NCI-H1417 treated with DMSO at 0.1 percent for 48 hours (cell line): ENCODE measurements around the gene RALGPS1.
"Not testable (repeated sequence)": the region's sequence is repeated elsewhere in the genome, so short reads cannot be mapped to it uniquely, and the experiment has no call there.

Experiments
- DNase-seq: peaks from one replicate; lab custom pipeline; 2025; lab: John Stamatoyannopoulos, UW

RALGPS1 gene

DNA sequence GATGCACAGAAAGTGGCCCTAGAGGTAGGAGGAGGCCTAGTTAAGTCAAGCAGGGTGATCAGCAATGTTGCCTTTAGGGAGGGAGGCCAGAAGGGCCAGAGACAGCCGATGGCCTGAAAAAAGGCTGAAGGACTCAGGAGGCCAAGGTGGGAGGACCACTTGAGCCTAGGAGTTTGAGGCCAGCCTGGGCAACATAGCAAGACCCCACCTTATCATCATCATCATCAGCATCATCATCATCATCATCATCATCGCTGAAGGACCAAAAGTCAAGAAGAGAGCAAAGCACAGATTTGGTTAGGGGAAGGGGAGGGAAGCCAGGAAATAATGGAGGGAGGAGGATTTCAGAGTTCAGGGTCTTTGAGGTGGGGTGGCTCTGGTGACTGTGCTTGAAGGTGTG lies 74.3 kb downstream of the RALGPS1 start:
- DNase-seq: no peak

DNA sequence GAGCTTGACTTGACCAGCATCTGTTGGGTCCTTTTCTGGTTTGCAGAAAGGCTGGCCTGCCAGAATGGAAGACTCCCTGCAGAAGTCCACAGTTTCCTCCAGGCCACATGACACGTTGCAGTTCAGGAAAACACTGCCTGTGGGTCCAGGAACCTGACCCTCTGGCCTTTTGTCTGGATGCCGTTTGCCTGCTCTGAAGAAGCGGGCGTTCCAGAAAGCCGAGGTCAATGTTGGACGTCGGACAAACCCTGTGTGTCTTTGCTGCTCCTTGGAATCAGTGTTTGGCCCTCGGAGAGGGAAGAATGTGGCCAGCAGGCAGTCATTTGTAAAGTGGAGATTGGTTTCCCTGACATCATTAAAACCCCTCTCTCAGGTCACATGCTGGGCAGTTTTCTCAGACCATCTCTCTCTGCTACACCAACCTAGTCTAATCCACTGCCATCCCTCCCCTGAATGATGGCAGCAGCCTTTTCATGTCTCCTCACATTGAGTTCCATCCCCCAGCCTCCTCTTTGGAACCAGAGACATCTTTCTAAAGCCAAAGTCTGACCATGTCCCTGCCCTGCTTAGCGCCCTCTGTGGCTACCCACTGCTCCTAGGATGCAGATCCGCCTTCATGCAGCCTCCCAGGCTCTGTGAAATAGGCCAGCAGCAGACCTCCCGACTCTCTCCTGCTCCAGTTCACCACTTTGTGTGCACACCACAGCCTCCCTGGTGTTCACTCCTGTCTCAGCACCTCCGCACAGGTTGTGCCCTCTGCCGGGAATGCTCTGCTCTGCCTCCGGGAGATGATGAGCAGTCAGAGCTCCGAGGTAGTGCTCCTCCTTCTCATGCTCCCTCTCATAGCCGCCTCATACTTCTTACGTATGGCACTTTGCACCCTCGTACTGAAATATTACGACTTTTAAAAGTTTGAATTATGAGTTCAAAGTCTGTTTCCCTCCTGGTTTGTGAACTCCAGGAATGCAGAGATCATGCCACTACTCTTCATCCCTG lies 75.6 kb downstream of the RALGPS1 start:
- DNase-seq: no peak

DNA sequence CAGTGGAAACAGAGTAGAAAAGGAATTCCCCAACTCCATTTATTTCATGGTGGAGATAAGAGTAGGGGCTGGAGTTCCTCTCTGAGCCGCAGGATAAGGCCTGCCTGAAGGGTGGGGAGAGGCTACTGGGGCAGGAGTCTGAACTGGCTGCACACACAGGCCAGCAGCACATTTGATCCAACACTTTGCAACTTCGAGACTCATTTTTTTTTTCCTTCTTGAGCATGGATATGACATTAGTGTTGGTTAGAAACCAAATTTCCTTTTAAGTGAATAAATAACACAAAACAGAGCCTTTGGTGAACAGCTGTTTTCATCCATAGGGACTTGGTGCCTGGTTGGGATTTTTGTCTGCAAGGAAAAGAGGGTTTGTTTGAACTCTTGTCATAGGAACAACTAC lies 76.6 kb downstream of the RALGPS1 start:
- no peak for DNase-seq

DNA sequence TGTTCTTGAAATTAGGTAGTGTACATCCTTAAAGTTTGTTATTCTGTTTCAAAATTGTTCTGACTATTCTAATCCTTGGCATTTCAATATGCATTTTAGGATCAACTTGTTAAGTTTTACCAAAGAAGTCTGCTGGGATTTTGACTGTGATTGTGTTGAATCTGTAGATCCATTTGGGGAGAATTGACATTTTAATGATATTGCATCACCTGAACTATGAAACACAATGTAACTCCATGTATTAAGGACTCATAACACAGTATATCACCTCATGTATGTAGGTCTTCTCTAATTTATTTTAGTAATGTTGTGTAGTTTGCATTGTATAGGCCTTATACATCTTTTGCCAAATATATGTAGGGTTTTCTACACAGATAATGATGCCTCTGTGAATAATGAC lies 77.8 kb downstream of the RALGPS1 start:
- no peak for DNase-seq

DNA sequence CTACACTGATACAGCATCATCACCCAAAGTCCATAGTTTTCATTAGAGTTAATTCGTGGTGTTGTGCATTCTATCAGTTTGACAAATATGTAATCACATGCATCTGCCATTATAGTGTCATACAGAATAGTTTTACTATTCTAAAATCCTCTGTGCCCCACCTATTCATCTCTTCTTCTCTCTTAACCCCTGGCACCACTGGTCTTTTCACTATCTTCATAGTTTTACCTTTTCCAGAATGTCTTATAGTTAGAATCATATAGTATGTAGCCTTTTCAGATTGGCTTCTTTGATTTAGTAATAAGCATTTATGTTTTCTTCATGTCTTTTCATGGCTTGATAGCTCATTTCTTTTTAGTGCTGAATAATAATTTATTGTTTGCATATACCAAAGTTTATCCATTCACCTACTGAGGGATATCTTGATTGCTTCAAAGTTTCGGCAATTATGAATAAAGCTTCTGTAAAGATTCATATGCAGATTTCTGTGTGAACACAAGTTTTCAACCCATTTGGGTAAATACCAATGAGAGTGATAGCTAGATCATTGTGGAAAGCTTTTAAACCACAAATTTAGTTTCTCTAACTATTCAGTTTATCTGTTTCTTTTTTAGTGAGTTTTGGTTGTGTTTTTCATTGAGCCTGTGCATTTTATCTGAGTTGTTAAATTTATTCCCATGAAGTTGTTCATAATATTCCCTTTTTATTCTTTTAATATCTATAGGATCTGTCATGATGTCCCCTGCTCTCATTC lies 84.9 kb downstream of the RALGPS1 start:
- no peak for DNase-seq

DNA sequence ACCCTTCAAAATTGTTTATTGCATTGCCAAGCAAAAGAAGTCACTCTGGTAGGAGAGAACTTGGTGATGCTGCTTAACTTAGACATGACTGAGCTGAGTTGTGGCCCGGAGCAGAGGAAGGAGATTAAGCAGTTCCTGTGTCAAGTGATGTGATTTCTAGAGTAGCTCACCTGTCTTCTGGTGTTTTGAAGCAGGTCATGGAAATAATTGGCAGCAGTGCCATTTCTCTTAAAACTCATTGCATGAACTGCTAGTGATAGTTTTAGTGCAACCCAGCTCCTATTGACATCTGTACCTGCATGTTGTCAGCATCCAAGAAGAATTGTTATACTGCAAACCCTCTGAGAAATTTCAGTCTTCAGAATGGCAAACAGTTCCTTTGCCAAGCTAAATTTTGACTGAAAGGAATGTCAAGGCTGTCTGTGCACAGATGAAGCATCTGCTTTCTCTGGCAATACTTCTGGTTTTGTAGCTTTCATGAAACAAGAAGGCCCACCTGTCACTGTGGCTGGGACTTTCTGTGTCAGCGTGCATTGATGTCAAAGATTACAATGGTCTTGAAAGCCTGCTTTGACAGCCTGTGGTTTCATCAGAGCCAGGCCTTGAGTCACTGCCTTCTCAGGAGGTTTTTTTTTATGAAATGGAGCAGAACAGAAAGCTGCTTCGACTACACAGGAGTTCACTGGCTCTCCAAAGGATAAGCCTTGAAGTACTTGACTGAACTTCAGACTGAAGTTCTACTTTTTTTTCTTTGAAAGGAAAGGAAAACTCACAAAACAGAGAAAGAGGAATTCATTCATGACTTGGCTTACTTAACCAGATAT lies 90.6 kb downstream of the RALGPS1 start:
- no peak for DNase-seq

DNA sequence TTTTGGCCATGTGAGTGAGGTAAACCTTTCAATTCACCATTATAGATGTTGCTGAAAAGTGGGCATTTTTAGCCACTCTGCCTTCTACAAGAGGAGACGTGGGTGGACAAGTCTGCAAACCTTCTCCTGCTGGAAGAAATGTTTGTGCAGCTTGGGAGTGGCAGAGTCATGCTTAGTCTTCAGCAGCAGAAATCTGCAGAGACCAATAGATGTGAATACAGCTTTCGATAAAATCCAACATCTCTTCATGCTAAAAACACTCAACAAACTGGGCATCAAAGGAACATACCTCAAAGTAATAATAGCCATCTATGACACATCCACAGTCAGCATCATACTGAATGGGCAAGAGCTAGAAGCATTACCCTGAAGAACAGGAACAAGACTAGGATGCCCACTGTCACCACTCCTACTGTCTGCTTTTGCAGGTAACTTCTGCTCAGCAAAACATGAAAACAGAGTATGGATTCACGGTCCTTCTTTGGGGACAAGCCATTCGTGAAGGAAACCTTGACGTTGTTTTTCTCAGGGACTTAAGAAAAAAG lies 91.3 kb downstream of the RALGPS1 start:
- no peak for DNase-seq

DNA sequence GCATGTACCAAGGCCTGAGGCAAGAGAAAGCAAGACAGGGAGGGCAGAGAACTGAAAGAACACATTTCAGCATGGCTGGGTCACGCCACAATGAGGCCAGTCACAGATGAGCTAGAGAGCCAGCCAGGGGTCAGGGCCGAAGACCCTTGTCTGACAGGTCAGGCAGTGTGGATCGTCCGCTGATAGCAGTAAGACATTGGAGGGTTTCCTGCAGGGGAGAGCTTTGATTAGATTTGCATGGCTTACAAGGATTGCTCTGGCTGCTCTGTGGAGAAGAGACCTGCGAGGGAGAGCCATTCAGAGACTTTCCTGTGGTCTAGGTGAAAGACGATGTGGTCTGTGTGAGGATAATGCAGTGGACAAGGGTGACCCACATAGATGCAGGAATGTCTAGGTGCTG lies 93.1 kb downstream of the RALGPS1 start:
- DNase-seq: no peak

DNA sequence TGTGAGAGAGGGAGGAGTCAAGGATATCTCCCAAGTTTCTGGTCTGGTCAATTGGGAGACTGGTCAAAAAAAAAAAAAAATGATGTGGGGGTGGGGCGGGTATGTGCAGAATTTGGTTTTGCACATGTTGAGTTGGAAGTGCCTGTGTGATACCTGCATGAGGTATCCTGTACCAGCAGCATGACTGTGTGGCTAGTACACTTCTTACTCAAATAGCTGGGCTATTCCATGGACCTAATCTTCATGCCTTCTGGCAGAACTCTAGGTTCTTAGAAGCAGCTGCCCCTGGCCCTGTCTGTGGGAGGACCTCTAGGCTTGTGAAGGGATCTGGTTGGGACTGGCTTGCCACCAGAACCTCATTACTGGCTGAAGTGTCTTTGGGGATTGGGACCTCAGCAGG lies 93.5 kb downstream of the RALGPS1 start:
- no peak for DNase-seq

DNA sequence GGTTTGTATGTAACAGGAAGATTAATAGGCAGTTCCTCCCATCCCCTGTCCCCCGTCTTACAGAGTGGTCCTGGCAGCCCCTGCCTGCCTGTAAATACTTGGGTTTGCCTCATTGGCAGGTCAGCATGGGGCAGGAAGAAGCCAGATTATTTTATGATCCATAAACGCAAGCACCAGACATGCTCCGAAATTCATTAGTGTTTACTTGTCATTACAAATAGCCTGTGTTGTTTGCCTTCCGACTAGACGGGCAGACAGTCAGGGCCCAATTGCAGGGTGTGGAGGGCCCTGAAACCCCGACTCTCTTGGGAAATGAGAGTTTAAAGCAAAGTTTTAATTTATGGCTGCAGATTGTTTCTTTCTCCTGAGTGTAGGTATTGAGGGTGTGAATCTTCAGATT lies 97.2 kb downstream of the RALGPS1 start:
- no peak for DNase-seq

DNA sequence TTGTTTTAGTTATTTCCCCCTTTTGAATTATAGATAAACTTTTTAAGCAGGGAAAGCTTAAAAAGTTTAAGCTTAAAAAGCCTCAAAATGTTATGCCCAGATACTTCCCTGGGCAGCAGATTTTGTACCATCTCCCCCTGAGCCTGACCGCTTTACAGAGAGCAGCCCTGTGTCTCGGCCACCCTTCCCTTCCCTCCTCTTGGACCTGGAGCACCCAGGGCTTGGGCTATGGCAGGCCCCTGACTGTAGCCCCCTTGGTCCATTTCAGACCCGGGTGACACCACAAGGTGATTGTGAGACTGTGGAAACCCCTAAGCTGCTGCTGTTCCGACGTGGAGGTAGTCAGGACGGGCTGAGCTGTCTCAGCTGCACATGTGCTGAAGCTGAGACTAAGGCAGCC lies 97.7 kb downstream of the RALGPS1 start:
- DNase-seq: no peak

DNA sequence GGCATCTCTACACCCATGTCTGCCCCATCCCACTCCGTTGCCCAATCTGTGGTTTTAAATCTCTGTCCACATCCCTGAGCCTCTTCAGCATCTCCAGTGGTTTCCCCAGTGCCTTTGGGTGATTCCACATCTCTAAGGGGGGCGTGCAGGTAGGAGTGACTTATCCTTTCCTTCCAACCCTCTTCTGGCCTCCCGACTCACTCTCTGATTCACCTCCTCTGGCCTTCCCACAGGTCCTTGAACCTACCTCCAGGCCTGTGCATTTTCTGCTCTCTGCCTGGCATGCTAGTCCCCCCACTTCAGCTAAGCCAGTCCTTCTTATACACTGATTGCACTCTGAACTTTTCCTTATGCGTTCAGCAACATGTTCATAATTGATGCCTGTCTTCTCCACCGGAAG lies 99.0 kb downstream of the RALGPS1 start:
- no peak for DNase-seq

DNA sequence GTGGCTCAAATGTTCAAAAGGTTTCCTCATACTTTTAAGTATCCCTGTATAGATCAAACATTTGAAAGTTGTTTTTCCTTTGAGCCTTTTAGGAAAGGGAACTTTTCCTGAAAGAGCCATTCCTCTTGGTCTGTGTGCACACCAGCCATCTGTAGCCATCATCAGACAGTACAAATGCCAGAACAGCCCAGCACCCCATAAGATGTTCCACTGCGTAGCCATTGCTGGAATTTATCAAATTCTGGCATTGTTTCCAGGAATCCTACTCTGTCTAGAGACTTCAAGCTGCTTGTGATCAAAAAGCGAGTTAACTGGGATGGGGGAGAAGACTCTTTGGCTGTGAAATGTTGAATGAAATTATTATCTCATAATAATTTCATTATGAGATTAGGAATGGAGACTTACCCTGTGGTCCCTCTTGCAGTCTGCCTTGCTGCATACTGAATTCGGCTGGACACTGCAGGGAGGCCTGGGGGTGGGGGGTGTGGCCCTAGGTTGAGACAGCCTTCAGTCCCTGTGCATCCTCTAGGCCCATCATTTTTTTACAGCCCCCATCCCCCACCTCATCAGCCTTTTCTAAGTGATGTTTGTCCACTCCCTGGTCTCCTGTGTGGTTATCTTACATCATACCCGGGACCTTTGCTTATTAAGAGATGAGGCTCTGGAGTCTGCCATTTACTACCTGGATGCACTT lies 99.8 kb downstream of the RALGPS1 start:
- DNase-seq: no peak

DNA sequence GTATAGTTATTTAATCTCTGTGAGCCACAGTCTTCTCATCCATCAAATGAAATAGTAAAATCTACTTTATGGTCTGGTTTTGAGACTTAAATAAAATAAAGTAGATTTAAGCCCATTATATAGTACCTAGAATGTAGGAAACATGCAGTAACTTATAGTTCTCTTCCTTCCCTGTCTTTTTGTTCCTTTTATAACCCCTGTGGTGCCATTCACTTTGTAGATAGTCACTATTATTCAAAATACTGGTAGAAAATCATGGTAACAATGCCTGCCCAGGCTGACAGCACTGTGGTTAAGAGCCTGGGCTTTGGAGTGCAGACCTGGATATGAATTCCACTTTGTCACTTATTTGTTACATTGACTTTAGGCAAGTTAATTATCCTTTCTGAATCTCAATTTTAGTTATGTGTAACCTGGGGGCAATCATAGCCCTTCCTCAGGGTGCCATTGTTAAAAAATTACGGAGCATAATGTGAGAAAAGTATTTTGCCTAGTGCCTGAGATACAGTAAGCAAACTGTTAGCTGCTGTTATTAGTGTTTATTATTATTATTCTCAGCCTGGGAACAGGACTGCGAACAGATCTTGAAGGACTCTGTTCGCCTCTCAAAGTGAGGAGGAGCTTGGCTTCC lies 100.4 kb downstream of the RALGPS1 start:
- DNase-seq: no peak

DNA sequence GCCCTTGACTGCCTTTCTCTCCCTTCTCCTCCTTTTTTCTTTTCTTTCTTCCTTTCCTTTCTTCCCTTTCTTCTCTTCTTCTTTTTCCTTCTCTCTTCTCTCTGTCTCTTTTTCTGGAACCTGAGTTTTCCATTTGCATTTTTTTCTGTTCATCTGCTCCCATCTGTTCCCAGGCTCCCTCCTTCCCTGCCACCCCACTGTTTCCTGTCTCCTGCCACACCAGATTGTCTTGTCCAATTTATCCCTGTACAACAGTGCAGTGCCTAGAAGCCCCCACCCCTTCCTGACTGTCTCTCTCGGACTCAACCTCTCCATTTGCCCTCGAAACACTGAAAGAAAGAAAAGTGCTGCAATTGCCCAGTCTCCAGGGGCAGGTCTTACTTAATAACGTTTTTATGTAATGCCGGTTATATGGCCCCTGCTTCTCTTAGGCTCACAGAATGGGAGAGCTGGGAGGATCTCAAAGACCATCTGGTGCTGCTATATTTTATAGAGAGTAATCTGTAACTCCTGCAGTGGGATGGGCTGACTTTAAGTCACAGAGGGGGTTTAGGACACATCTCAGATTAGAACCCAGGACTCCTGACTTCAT lies 101.4 kb downstream of the RALGPS1 start:
- no peak for DNase-seq

DNA sequence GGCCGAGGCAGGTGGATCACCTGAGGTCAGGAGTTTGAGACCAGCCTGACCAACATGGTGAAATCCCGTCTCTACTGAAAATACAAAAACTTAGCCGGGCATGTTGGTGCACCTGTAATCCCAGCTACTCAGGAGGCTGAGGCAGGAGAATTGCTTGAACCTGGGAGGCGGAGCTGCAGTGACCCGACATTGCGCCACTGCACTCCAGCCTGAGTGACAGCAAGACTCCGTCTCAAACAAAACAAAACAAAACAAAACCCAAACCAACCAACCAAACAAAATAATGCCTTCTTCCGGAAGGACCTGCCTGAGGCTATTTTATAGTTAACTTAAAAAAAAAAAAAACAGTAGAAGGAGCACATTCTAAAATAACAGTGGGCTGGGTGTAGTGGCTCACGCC lies 103.4 kb downstream of the RALGPS1 start:
- DNase-seq: not testable (repeated sequence)

DNA sequence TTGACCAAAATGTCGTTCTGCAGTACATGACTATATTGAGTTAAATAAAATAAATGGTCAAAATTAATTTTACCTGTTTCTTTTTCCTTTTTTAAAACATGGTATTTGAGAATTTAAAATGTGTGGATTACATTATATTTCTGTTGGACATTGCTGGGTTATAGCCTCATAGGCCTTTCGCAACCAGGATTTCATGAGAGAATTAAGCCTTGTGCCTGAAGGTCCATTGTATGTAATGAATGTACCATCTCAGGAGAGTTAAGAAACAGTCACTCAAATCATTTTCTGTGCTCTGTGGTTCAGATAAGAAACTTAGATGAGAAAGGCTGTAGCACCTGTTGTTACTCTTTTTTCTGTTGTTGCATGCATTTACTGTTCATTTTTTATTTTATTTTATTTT lies 104.4 kb downstream of the RALGPS1 start:
- DNase-seq: no peak

DNA sequence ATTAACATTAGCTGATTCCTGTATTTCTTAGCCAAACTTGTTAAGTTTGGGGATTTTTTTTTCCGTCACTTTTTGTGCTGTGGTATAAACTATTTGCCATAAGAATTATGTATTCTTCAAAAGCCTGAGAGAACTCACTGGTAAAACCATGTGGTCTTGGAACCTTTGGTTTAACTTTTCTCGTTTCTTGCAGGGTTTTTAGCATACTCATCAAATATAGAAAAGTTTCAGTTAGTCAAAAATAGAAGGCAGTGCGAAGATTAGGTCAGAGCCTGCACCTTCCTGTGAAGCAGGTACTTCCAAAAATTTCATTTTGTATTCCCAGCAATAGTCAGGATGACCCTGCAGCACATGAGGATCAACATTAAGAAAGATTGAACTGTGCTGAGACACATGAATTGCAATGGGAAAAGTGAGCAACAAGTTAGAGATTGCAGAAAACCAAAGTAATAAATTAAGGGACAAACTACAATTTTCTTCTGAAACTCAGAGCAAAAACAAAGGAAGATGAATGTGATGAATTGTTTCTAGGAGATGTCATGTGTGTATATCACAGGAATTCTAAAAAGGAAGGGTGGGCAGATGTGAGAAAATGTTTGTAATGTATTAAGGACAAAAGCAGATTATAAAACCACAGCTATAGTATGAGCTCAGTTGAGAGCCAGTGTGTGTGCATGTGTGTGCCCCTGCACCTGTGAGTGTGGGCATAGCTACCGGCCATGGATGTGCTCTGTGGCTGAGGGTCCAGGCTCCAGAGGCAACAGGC lies 105.6 kb downstream of the RALGPS1 start:
- DNase-seq: no peak

DNA sequence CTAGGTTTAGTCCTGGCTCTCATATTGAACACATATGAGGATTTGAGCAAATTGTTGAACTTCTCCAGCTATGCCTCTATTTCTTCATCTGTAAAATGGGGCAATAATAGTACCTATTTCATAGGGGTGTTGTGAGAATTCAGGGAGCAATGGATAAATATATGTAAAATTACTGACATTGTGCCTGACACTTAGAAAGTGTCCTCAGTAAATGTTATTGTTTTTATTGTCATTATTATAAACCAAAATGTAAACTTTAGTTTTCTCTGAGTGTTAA lies 106.2 kb downstream of the RALGPS1 start:
- DNase-seq: no peak
